HG03342 (cell line): Measurements from ENCODE around the gene GRIN3B.
"Not testable (repeated sequence)": the region's sequence is repeated elsewhere in the genome, so short reads cannot be mapped to it uniquely, and the experiment has no call there.

Experiments used
- ATAC-seq: cut with Tn5 transposase; IDR thresholded peaks from one replicate; pipeline ENCODE4 v1.9.1; 2021; ENCODE audit warnings: mild to moderate bottlenecking, moderate library complexity; ENCODE audit not compliant: unreplicated experiment

Gene GRIN3B

DNA sequence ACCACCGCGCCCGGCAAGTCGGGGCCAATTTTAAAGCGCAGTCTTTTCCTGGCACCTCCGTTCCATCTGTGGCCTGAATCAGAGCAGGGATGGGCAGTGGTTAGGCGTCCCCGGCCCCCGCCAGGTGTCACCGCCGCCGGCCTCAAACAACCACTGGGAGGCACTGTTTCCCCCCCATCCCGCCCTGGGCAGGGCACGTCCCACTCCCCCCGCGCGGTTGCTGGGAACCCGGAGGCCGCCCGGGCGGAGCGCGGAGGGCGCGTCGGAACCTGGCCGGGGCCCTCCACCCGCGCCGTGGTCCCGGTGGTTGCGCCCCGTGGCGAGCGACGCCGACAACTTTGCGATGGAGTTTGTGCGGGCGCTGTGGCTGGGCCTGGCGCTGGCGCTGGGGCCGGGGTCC, at the start of gene GRIN3B:
TSS of gene GRIN3B (plus strand) at position 325 of the 400 bp plus-strand sequence. CDS start at position 344, 19 bp downstream.
- ATAC-seq, result no peak

- no peak for ATAC-seq
These were observed 48.1 kb upstream of the GRIN3B start for GRCh38 chr19:952049-952679.

DNA sequence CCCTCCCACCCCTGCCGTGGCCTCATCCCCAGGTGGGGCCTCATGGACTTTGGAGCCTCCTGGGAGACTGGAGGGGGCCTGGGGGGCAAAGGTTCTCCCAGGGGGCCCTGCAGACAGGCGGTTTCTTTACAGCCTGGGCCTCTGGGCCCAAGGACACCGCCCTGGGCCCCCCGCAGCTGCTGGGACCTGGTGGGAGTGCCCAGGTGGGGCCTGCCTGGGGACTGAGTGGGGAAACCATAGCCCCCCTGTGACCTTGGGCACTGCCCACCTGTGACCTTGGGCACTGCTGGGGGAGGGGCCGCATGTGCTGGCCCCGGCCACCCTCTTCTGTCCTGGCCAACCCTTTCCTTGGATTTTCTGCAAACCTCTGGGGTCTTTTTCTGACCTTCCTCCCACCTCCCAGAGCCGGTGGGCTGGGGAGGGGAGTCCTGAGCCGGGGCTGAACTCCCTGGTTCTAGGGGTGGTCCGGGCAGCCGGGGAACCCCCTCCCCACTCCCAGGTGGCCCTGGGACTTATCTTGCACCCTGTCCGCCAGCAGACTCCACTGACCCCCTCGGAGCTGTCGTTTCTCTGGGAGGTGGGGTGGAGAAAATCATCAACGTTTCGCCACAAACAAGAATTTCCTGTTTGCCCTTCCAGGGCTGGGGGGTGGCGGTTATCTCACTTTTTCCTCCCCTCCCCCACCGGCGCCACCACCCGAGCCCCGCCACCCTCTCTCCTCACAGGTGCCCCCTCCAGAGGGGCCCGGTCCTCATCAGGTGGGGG, 47.4 kb upstream of the GRIN3B start:
- no peak for ATAC-seq

DNA sequence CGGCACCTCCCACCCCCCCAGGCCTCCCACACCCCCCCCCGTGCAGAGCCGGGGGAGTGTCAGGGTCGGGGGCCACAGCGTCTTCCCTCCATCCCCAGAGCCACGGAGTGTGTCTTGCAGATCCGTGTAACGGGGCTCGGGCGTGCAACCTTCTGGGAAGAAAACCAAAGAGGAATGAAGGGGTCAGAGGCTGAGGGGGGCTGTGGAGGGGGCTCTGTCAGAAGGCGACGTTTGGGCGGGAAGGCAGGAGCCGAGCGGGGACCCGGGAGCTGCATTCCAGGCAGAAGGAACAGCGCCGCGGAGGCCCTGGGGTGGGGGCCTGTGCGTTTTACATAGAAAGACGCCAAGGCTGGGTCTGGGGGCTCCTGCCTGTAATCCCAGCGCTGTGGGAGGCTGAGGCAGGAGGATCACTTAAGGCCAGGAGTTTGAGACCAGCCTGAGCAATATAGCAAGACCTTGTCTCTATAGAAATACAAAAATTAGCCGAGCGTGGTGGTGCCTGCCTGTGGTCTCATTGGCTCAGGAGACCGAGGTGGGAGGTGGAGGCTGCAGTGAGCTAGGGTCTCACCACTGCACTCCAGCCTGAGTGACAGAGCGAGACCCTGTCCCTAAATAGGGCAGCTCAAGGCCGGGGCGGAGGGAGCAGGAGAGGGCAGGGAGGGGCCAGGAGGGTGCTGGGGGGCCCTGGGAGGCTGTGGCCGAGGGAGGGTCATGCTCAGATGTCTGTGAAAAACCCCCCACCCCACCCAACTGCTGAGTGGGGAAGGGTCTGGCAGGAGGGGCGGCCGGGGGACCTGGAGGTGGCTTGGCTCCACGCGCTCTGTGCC, 46.6 kb upstream of the GRIN3B start:
- ATAC-seq, result no peak

- no peak for ATAC-seq
These were observed 45.9 kb upstream of the GRIN3B start for GRCh38 chr19:954272-954671.

- no peak for ATAC-seq
These were observed 45.3 kb upstream of the GRIN3B start for GRCh38 chr19:954672-955494.

GRCh38 chr19:955803-956765, 44.1 kb upstream of the GRIN3B start:
- no peak for ATAC-seq

GRCh38 chr19:956766-957440, 43.3 kb upstream of the GRIN3B start:
- no peak for ATAC-seq

DNA sequence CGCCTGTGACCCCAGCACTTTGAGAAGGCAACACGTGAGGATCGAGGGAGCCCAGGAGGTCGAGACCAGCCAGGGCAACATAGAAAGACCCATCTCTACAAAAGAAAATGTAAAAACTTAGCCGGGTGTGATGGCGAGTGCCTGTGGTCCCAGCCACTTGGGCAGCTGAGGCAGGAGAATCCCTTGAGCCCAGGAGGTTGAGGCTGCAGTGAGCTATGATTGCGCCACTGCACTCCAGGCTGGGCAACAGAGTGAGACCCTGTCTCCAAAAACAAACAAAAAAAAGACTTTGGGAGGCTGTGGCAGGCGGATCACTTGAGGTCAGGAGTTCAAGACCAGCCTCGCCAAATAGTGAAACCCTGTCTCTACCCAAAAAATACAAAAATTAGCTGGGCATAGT, 42.6 kb upstream of the GRIN3B start:
- ATAC-seq, result not testable (repeated sequence)

GRCh38 chr19:958967-959855, 41.0 kb upstream of the GRIN3B start:
- ATAC-seq, result no peak

DNA sequence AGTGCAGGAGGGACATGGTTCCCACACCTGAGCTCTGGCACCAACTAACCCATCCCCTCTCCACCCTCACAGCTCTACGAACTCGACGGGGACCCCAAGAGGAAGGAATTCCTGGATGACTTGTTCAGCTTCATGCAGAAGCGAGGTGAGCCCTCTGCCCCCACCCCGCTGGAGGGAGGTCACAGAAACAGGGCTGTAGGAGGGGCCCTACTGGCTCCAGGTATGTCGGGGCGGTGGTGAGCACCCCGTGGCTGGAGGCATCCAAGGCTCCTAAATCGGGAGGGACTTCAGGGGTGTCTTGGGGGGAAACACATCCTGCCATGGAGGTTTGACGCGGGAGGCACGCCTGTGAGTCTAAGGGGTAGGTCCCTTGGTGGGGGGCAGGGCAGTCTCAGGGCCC, 40.2 kb upstream of the GRIN3B start:
- ATAC-seq, result no peak

GRCh38 chr19:960601-960938, 39.6 kb upstream of the GRIN3B start:
- ATAC-seq, result no peak

- no peak for ATAC-seq
These were observed 38.2 kb upstream of the GRIN3B start for GRCh38 chr19:961866-962620.

- ATAC-seq, result no peak
These were observed 37.4 kb upstream of the GRIN3B start for GRCh38 chr19:962683-963400.

DNA sequence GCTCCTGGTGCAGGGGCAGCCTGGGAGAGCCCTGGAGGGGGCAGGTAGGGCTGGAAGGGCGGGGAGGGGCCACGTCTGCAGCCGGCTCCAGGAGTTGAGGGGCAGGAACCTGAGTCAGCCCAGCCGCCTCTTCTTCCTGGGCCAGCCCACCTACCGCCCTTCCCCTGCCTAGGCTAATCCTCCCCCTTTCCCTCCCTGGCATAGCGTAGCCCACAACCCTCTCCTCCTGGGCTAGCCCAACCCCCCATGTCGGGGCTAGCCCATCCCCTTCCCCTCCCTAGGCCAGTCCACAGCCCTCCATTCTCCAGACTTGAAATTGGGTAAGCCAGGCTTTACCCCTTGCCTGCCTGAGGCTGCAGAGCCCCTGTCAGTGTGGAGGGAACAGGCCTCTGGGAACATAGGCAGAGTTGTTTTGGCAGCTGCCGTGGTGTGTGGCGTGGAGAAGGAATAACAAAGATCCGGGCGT, 36.7 kb upstream of the GRIN3B start:
- no peak for ATAC-seq

GRCh38 chr19:964116-964520, 36.1 kb upstream of the GRIN3B start:
- ATAC-seq, result no peak
